G401.6 (cell line): ENCODE measurements around the gene OVCH2.
"Not testable (repeated sequence)": the region's sequence is repeated elsewhere in the genome, so short reads cannot be mapped to it uniquely, and the experiment has no call there.

Experiments
- FAIRE-seq: peaks from 2 replicates; lab custom pipeline; 2012; peaks lifted over from hg19 to GRCh38; lab: Jason Lieb, UNC

The OVCH2 gene

DNA sequence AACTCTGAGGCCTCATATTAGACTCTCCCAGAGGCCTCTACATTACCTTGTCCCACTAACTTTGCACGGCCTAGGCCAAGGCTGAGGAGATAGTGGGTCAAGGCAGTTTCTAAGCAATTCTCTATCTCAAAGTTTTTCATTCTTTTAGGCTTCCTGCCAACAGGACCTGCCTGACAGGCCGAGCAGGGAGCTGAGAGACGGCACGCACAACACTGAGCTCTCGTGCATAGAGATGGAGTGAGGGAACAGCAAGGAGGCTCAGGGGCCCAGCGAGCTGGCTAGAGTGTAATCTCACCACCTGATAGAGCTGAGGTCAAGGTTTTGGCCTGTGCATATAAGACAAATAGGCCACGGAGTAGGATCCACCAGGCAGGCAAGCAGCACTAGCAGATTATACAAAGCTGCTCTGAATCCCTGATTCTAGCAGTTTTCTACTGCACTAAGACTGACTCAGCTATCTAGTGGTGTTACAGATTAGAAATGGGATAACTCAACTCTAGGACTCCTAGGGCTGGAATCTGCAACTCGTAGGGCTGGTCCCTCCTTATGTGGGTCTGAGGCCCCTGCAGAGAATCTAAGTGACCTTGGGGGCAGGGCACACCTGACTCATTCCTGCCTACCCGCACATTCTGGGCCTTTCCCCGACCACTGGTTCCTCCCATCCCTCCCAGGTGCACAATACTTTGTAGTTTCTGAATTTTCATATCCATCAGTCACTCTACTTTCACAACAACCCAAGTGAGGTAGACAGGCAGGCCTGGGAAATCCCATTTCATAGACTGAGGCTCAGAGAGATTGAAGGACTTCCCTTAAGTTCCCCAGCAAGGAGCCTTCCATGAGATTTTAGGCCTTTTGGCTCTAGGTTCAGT is 34.7 kb downstream of the OVCH2 start:
- no peak for FAIRE-seq

DNA sequence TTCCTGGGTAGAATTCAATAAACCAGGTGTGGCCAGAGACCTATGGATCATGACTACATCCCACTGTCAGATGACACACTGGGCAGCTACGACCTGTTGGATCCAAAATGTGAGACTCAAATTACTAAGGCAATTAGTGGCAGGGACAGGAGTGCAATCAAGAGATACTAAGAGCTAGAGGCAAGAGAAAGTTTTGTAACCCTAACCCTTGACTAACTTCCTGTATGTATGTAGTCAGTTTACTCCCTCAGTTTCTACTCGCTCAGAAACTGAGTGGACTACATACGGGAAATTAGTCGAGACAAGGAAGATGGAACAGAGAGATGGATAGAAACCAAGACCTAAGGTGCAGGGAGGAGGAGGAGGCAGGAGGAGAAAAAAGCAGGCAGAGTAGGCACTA is 35.6 kb downstream of the OVCH2 start:
- no peak for FAIRE-seq

DNA sequence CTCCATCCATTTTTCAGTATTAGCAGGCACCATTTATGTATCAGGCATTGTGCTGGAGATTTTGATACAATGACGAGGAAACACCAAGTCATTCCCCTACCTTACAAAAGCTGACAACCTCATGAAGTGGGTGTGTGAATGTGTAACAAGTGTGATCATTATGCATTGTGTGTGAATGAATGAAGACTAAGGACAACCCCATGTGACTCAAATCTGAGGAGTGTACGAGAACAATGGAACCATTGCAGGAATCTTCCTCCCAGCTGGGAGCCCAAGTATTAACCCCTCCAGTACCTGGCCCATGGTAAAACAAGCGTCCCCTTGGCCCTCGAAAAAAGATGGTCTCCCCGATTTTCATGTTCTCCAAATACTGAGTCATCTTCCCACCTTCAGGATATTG is 37.4 kb downstream of the OVCH2 start:
- FAIRE-seq = no peak

DNA sequence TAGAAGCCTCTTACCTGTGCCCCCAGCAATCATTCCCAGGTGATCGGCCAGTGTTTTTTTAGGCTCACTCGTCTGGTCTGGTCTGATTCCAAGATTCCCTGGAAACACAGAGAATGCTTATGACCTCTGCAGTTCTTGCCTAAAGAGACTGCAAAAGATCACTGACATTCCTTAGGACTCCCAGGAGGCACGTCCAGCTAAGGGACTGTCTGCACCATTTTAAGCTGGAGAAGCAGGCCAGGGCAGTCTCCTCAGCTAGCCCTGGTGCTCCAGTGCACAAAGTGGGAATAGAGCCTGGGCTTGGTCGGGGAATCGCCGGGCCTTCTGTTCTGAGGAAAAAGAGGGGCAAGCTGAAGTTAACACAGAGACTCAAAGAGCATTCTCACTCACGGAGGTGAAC is 37.8 kb downstream of the OVCH2 start:
- no peak for FAIRE-seq

DNA sequence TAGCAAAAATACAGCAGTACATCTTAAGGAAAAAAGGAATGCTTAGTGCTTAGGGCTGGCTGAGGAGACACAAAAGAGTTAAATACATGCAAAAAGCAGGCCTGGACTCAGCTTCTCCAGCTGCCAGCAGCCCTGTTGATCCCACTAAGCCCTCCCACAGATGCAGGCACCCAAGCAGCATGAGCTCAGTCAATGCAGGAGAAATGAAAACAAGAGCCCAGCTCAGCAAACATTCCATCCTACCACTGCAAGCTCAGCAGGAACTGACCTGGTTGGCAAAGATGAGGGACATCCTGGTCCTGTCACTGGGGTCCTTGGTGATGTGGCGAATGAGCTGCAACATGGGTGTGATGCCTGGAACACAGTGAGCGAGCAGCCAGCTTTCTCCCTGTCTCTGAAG is 38.8 kb downstream of the OVCH2 start:
- no peak for FAIRE-seq

DNA sequence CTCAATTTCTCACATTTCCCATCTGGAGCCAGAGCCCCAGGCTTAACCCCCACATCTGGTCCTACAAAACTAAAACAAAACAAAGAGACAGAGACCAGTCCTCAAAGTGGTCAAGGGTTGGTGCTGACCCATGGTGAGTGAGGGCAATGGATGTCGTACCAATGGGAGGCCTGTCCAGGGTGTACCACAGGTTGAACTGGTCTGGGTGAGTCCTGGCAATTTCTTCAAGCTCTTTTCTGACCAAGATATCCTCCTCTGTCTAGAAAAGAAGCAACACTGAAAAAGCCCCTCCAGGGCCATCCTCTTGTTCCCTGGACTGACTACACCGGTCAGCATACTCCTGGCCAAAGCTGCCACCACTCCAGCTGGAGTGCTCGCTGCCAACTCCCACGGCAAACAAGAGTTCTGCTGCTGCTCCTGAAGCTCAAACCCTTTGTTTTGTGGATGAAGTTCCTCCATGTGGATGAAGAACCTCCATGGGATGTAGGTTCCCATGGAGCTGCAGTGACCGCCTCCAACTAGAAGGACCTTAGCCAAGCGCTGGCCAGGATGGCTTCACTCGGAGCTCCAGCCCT is 39.9 kb downstream of the OVCH2 start:
- FAIRE-seq = no peak

DNA sequence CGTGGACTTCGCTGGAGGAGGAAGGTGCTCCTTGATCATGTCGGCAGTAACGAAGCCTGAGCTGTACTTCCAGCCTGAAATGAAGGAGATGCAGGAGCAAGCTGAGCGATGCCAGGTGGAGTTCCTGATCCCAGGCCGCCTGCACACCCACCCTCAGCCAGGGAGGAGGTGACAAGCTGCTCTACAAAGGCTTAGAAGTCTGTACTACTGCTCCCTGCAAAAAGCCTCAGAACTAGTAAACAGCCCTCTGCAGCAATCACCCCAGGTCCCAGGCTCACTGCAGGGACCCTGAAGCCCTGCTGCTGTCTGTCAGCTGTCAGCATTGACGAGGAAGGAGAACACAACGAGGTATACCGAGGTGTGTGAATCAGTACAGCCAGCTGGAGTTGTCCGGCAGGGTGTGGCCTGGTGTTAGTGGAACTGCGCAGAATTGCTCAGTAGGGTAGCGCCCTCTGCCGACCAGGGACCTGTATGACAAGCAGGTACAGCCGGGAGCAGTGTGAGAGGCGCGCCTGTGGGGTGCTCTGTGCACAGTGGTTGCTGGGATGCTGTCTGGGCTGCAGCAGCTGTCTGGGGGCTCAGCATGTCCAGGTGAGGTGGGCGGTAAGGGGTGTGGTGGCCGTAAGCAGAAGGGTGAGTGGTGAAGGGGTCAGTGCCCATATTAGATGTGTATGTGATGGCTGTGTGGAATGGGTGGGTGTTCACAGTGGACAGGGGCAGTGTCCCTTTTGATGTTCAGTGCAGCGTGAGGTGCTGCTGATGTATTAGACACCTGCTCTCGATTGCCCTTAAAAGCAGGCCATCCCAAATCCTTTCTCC is 40.6 kb downstream of the OVCH2 start:
- peak; percentile 72 for FAIRE-seq

DNA sequence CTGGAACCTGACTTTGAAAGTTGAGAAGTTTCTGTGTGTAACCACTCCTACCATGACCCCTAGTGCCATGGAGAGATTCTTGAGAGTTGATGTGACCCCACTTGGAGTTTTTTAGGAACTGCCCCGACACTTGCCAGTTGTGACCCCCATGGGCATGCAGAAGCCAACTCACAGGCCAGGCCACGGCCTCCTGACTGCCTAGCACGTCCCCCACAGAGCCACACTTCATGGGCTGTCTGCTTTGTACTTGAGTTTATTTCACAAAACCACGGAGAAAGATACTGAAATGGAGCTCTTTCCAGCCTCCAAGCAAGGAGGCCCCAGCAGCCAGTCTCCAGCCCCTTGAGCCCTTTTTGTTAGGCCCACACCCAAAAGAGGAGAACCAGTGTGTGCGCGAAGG is 41.4 kb downstream of the OVCH2 start:
- FAIRE-seq = no peak

DNA sequence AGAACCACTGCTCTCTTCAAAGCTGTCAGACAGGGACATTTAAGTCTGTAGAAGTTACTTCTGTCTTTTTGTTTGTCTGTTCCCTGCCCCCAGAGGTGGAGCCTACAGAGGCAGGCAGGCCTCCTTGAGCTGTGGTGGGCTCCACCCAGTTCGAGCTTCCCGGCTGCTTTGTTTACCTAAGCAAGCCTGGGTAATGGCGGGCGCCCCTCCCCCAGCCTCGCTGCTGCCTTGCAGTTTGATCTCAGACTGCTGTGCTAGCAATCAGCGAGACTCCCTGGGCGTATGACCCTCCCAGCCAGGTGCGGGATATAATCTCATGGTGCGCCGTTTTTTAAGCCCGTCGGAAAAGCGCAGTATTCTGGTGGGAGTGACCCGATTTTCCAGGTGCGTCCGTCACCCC is 42.7 kb downstream of the OVCH2 start:
- not testable (repeated sequence) for FAIRE-seq

DNA sequence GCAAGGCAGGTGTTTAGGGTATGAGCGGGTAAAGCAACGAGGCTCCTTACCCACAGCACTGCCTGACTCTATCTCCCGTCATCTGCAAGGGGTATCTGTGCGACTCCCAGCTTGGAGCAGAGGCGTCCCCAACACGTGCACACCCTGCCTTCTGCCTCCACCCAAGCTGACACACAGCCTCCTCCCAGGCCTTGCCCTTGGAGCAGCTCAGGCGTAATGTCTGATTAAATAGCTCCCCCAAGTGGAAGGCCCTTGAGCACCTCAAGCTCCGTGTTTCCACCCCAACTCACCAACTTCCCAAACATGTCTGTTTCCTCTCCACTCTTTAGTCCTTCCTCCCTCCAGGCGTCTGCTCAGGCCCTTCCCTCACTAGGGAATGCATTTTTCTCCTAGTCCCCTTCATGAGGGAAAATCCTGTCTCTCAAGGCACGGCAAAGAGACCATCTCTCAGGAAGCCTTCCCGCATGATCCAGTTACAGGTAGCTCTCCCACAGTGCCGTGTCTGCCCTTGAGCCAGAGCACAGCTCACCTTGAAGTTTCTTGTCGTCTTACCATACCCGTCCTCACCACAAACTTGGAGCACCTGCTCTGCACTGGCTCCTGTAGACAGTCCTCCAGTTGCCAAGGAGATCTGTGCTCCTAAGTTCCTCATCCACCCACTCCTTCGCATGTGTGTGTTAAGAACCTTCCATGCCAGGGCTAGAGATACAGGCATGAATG is 48.8 kb downstream of the OVCH2 start:
- FAIRE-seq = no peak

DNA sequence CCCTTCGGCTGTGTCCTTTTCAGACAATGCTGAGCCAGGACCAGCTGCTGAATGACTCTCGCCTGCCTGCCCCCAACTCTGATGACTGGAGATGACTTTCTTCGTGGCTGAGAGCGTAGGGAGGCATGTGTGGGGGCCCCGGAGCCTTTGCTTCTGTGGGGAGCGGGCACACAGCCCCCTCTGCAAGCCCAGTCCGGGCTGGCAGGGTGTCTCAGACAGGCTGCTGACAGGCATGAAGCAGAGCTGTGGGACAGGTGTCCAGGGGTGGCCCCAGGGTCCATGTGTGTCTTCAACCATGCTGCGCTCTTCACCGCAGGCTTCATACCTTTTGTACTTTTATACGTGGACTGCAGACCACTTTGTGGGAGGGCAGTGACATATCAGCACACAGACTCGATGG is 49.6 kb downstream of the OVCH2 start:
- FAIRE-seq = no peak

DNA sequence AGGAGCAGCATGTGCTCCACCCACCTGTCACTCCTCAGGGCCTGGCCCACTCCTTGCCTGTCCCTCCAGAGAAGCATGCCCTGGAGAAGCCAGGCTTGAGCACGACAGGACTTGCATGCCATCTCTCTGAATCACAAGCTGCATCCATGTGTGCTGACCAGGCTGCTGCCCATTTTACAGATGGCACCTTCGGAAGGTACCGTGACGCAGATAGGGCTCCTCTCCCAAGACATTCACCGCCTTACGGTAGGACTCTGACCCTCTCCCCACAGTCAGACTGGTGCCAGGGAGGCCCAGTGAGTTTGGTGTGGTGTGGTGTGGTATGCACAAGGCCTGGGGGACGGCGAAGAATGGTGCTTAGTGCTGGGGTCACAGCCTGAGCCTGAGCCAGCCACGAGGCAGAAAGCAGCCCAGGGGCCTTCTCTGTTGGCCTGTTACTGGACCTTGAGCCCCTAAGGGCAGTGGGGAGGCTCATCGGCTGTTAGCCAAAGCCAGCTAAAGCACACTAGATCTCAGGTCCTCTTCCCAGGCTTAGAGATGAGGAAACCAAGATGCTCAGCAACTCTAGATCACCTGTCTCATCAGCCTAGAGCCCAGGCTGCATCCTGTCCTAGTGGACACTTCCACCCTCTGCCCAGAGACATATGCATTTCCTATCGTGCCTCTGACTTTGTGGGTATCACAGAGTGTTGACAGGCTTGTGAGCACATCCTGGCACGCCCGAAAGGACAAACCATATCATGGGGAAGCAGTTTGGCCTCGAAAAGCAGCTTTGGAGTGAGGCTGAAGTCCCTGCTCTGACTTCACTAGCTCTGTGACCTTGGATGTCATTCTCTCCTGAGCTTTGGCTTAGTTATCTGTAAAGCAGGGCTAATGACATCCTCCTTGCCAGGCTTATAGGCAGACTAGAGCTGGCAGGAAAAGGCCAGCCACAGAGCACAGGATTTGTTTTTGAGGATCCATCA is 50.7 kb downstream of the OVCH2 start:
- FAIRE-seq = no peak

DNA sequence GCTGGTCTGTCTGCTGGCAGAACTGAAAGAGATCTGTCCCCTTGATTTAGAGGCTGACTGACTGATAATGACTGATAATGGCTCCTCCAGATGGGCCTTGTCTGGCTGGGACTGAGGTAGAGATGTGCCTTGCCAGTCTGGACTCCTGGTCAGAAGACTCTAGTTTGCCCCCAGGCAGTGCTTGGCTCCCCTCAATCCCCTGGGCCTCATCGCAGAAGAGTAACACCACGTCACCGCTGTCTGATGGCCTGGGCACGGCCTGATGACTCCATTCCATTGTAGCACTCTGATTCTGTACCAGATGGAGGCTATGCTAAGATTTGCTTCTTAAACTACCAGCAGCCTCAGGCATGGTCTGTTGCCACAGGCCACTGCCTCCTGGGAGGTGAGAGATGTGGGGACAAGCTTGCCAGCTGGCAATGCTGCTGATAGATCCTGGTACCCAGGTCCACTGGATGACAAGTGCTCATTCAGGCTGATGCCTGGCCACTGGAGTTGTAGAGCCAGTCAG is 52.0 kb downstream of the OVCH2 start:
- no peak for FAIRE-seq

DNA sequence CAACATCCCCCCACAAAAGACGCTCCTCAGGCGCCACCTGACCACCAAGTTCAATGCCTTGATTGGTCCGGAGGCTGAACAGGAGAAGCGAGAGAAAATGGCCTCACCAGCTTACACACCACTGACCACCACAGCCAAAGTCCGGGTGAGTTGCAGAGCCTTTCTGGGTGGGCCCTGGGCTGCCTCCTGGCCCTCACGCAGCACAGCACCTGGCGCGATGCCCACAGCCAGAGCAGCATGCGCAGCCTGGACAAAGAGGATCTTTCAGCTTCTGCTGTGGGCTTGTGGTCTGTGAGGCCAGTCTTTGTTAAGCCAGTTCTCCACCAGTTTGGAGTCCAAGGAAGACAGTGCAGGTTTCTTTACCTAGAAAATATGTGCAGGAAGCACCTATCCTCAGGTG is 54.6 kb downstream of the OVCH2 start:
- no peak for FAIRE-seq

DNA sequence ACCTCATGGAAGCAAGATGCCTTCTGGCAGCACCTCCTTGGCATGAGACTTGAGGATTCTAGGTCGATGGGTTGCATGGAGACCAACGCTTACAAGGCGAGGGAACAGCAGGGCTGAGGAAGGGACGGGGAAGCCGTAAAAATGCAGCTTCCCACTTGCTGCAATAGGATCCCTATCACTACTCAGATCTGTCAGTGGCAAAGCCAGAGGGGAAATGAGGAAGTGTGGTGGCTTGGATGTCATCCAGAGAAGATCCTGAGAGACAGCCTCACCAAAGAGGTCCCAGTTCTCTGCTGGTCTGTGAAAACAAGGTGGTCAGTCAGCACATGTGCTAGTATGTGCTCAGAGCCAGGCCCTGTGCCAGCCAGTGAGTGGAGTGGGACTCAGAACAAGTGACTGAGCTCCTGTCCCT is 55.1 kb downstream of the OVCH2 start:
- FAIRE-seq = no peak

DNA sequence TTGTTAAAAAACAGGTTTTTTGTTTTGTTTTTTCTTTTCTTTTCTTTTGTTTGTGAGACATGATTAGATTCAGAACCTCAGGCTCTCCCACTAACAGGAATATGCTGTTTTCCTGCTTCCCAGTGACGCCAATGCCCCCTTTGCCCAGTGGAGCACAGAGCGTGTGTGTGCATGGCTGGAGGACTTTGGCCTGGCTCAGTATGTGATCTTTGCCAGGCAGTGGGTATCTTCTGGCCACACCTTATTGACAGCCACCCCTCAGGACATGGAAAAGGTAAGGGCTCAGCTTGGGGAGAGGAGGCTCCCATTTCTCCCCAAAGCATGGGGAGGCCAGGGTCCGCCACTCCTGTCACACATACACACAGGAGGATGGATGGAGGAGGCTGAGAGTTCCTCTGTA is 58.0 kb downstream of the OVCH2 start:
- no peak for FAIRE-seq

DNA sequence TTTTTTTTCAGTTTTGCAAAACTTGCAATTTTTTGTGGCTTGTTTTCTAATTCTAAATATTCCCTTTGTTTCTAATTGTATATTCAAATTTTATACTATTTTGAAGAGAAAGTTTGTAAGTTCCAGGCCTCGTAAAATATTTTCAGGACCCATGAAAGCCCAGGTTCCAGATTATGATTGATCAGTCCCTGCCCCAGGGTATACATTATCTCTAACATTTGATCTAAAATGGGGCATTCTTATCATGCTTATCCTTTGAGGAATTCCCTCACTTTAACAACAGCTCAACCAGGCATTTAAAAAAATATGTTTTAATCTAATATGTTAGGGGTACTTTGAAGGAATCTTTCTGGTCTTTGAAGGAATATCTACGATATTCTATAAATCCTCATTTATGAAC is 59.4 kb downstream of the OVCH2 start:
- no peak for FAIRE-seq

DNA sequence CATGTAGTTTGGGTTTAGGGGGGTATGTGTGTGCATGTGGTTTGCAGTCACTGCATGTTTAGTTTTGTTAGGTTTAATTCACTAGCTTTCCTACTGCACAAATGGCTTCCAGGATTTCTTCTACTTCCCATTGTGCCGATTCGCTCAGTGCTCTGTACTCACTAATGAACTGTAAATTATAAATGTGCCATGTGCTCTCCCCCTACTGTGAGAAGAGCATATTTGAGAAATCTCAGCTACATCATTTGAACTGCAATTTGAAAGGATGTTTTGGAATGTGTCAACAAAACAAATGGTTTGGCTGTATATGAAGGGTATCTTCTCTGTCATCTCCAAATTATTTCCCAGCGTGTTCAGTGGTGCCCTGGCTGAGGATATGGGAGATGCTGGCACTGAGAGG is 61.1 kb downstream of the OVCH2 start:
- no peak for FAIRE-seq

DNA sequence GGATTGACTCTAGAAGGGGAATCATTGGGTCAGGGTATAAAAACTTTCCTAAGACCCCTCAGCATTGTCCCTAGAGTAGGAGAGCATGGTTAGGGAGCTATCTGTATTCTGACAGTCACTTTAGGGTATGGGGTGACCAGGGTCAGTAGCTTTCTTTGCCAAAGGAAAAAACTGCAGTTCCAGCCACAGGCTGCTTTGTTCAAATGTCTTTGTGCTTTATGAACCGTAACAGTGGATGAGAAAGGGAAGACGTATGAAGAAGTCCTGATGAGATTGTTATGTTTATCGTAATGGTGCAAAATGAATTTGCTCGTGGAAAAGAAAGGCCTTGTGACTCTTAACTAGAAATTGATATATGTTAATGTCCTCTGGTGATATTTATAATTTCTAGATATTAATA is 63.0 kb downstream of the OVCH2 start:
- no peak for FAIRE-seq

DNA sequence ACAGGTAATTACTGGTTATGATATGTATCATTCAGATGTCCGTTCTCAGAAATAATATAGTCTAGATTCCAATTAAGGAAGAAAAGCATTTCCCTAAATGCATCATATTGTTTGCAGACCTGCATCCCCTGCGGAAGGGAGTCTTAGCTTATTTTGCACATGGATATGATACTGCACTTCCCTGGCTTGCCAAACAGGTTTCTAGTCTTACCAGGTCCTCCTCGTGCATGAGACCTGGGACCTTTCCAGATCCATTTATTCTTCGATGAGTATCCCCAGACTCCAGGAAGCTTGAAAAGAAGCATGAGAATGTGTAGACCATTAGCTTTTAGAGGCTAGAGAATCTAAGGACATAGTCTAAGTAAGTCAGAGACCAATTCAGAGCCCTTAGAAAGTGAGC is 63.5 kb downstream of the OVCH2 start:
- no peak for FAIRE-seq

DNA sequence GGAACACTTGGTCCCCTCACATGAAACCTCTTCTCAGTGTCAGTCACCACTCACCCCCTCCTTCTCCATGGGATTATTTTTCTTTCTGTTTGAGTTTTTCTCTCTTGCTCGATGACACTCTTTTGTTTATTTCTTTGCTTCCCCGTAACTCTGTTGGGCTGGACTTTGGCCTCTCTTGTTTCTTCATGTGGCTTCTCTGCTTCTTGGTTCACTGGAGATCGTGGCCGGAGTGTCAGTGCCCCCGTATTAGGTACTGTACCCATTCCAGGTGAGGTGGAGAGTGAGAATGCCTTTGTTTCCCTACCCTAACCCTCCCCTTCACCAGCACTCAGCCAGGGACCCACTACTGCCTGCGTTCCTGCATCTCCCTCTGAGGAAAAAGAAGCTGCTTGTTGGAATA is 65.5 kb downstream of the OVCH2 start:
- no peak for FAIRE-seq
